GM12878 (cell line): ENCODE measurements around the gene TLR1. TPM values are rescaled to one million over a fixed set of nuclear protein-coding genes. Genes with fewer than 3 reads are reported as not detected.

Experiments used
- ATAC-seq: fragments of 200-7000 bp; cut with Tn5 transposase; 3 replicates; pipeline ENCODE4 v1.9.1; 2020; ENCODE audit warnings: mild to moderate bottlenecking, moderate library complexity
- BruUV-seq: library from RNA; stranded (reverse); fragments of 400-500 nt; replicated peaks from 2 replicates; lab custom pipeline; 2021; lab: Mats Ljungman, UMichigan
- CTCF ChIA-PET: fragments of 300-600 bp; sonication (Branson Sonifier 250); formaldehyde crosslinking; extraction: SDS; loops from one replicate; lab custom pipeline; 2021; ENCODE audit warnings: inconsistent platforms; lab: Yijun Ruan, JAX
- POLR2A ChIA-PET: fragments of 350-600 bp; formaldehyde crosslinking; extraction: SDS; loops from one replicate; lab custom pipeline; 2021; ENCODE audit warnings: inconsistent platforms; lab: Charles Lee
- RAD21 ChIA-PET: fragments of 300-600 bp; sonication (Branson Sonifier 250); formaldehyde crosslinking; loops from one replicate; lab custom pipeline; 2023; ENCODE audit warnings: antibody characterized with exemption; ENCODE audit not compliant: unreplicated experiment; lab: Charles Lee
- SMC1A ChIA-PET: fragments of 300-600 bp; sonication (Branson Sonifier 250); formaldehyde crosslinking; loops from one replicate; lab custom pipeline; 2023; ENCODE audit not compliant: unreplicated experiment, uncharacterized antibody; lab: Charles Lee
- DNase-seq: peaks from one replicate; pipeline ENCODE4 v3.0.0-alpha.2; 2011; ENCODE audit warnings: low read depth, low spot score
- FAIRE-seq: peaks from 3 replicates; lab custom pipeline; 2011; peaks lifted over from hg19 to GRCh38; lab: Jason Lieb, UNC
- H2AFZ ChIP-seq: 2 replicates; pipeline ENCODE4 v1.6.0; 2011; ENCODE audit warnings: low read depth, low read length, control low read depth; ENCODE audit not compliant: control insufficient read depth
- H3K27ac ChIP-seq: 2 replicates; pipeline ENCODE4 v1.5.1; 2011; ENCODE audit warnings: control low read depth; ENCODE audit not compliant: control insufficient read depth, insufficient read depth
- H3K27me3 ChIP-seq, 2 experiments: replicated peaks in 1 of 2; 2 replicates each; pipeline versions ENCODE4 v1.6.0 to v1.6.1; 2011; ENCODE audit warnings: low read length in 1 of 2; ENCODE audit not compliant: control insufficient read depth in 2 of 2, insufficient read depth in 2 of 2
- H3K36me3 ChIP-seq, 2 experiments: 2 replicates each; pipeline ENCODE4 v1.5.1; 2011; ENCODE audit warnings: low read length in 1 of 2; ENCODE audit not compliant: control insufficient read depth in 2 of 2, insufficient read depth in 2 of 2
- H3K4me1 ChIP-seq: 2 replicates; pipeline ENCODE4 v1.6.1; 2011; ENCODE audit warnings: mild to moderate bottlenecking, low read length, moderate library complexity, mixed read lengths; ENCODE audit not compliant: control insufficient read depth, insufficient read depth
- H3K4me2 ChIP-seq: 2 replicates; pipeline ENCODE4 v1.6.0; 2011; ENCODE audit warnings: control low read depth; ENCODE audit not compliant: control insufficient read depth, insufficient read depth
- H3K4me3 ChIP-seq: fragments of 200-600 bp; sonication (generic); 2 replicates; pipeline ENCODE4 v1.5.1; 2016
- H3K79me2 ChIP-seq: 2 replicates; pipeline ENCODE4 v1.6.0; 2011; ENCODE audit warnings: low read length; ENCODE audit not compliant: control insufficient read depth, insufficient read depth
- H3K9ac ChIP-seq: 2 replicates; pipeline ENCODE4 v1.8.0; 2011; ENCODE audit warnings: low read length, control low read depth, mixed read lengths; ENCODE audit not compliant: control insufficient read depth, insufficient read depth
- H3K9me3 ChIP-seq: replicated peaks from 3 replicates; pipeline ENCODE4 v1.5.1; 2011; ENCODE audit warnings: mild to moderate bottlenecking, low read length; ENCODE audit not compliant: control insufficient read depth, insufficient read depth
- H4K20me1 ChIP-seq: 2 replicates; pipeline ENCODE4 v1.6.0; 2011; ENCODE audit not compliant: control insufficient read depth, insufficient read depth
- ASH2L ChIP-seq: fragments of 300-600, 200-600 bp; sonication (generic); IDR thresholded peaks from 2 replicates; pipeline ENCODE4 v1.6.1; 2017; ENCODE audit warnings: low read depth, mild to moderate bottlenecking, borderline replicate concordance
- CBFB ChIP-seq: IDR thresholded peaks from 2 replicates; pipeline ENCODE4 v1.6.1; 2016; ENCODE audit warnings: antibody characterized with exemption, low read depth
- IKZF2 ChIP-seq, 2 experiments: fragments of 450-650 bp; IDR thresholded peaks; 2 replicates each; pipeline ENCODE4 v1.6.1; 2017; ENCODE audit warnings: mild to moderate bottlenecking in 2 of 2, moderate library complexity in 2 of 2
- KDM1A ChIP-seq: fragments of 200-600 bp; sonication (generic); IDR thresholded peaks from 2 replicates; pipeline ENCODE4 v1.6.1; 2016; ENCODE audit warnings: borderline replicate concordance
- MYC ChIP-seq: IDR thresholded peaks from 2 replicates; pipeline ENCODE4 v1.6.1; 2011; ENCODE audit warnings: mild to moderate bottlenecking, low read length, moderate library complexity, inconsistent platforms; ENCODE audit not compliant: insufficient read depth, insufficient replicate concordance, insufficient read length, severe bottlenecking
- PML ChIP-seq: IDR thresholded peaks from 2 replicates; pipeline ENCODE4 v1.6.1; 2012; ENCODE audit warnings: low read length, inconsistent platforms
- RB1 ChIP-seq: fragments of 450-650 bp; formaldehyde crosslinking; IDR thresholded peaks from 2 replicates; pipeline ENCODE4 v1.6.1; 2017; ENCODE audit warnings: mild to moderate bottlenecking, borderline replicate concordance
- RBBP5 ChIP-seq: fragments of 200-600 bp; sonication (generic); conservative IDR thresholded peaks from 2 replicates; pipeline ENCODE4 v1.6.1; 2016
- WRNIP1 ChIP-seq: IDR thresholded peaks from 2 replicates; pipeline ENCODE4 v1.6.1; 2011; ENCODE audit warnings: low read depth, low read length, improper control_type of control experiment, borderline replicate concordance
- ZSCAN29 ChIP-seq: fragments of 450-650 bp; IDR thresholded peaks from 2 replicates; pipeline ENCODE4 v1.6.1; 2017; ENCODE audit warnings: mild to moderate bottlenecking, moderate library complexity
- WGBS: methylation state at CpG from one replicate; pipeline ENCODE4 v1.1.6; 2016; ENCODE audit warnings: low lambda C conversion rate; ENCODE audit not compliant: insufficient replicate concordance, insufficient coverage; ENCODE audit errors: missing lambda C conversion rate; 5-methylcytosine and 5-hydroxymethylcytosine counted together
- in situ Hi-C: fragments of 300-500 bp; cut with MboI; formaldehyde crosslinking; loops from 9 replicates; pipeline ENCODE4 v1.14.3; 2018; ENCODE audit warnings: mixed read lengths
- intact Hi-C: fragments of 100-400 bp; cut with micrococcal nuclease; formaldehyde crosslinking; loops from one replicate; pipeline ENCODE4 v1.14.2; 2022; ENCODE audit not compliant: unreplicated experiment
- polyA plus RNA-seq, 11 experiments: library from polyadenylated mRNA; depleted of rRNA in 4 of 11; unstranded in 6 of 11; stranded (reverse) in 5 of 11; fragments of >200 nt; fragmentation: Nextera tagmentation in 4 of 11; fragmentation: Illumina TruSeq in 1 of 11; extraction: Ambion mirVana in 4 of 11; extraction: Trizol in 1 of 11; gene quantifications; 1 replicate in 1 of 11; 2 replicates in 10 of 11; pipeline versions ENCODE4 v1.2.1 to v1.2.3, GENCODE V29; 2011 to 2016; ENCODE audit warnings: inconsistent platforms in 2 of 11, missing spikeins in 2 of 11, low read depth in 1 of 11
- total RNA-seq, 4 experiments: library from RNA; depleted of rRNA in 3 of 4; stranded (reverse); fragments of >200 nt in 3 of 4; fragmentation: Illumina TruSeq in 1 of 4; extraction: Trizol in 1 of 4; gene quantifications; 2 replicates each; pipeline versions ENCODE4 v1.2.1 to v1.2.3, GENCODE V29; 2013 to 2021
- TF ChIP-seq, protein P1 (sequence below): fragments of 450-650 bp; formaldehyde crosslinking; IDR thresholded peaks from 2 replicates; pipeline ENCODE4 v1.4.0; 2020; ENCODE audit warnings: mild to moderate bottlenecking, moderate library complexity
- TF ChIP-seq, protein P2 (sequence below): IDR thresholded peaks from 2 replicates; pipeline ENCODE4 v1.6.1; 2011; ENCODE audit warnings: borderline replicate concordance, low read depth, mild to moderate bottlenecking, moderate library complexity, low read length; ENCODE audit not compliant: insufficient read depth, poor library complexity, severe bottlenecking

Gene TLR1
- total and polyA plus RNA-seq, 10 of the 15 experiments (the other 5 are each of a cell fraction or from before 2014, with no cell fraction given), result 9.3 to 57.1 (median 20.4) TPM

- BruUV-seq, result no TSS peak
- no peak for ATAC-seq
- ChIA-PET CTCF (interaction anchor here (1.2 to 1.8 kb wide), 4 partner anchors 9 to 112 kb away, joined by 3 to 7 read pairs (median 4); no protein-coding TSS in a partner anchor), SMC1A (interaction anchor here (0.9 to 1.7 kb wide), 4 partner anchors 10 to 570 kb away, joined by 4 to 5 read pairs (median 4); partner anchors contain the start of gene TLR1), POLR2A (no interaction called here), RAD21 (no interaction called here)
- intact Hi-C loops, result no loop called here
- no peaks in the 10 kb centered on the region; the same call in 1 of the 2 replicates for H3K79me2 ChIP-seq
- no peak for DNase-seq
- WGBS, result 83% methylated on average over 4 of the region's 4 CpGs
- in situ Hi-C loops, result no loop called here
- H3K9ac ChIP-seq, result no peak overlapping the region
- no peaks in the 10 kb centered on the region for H3K27me3 ChIP-seq
- H2AFZ ChIP-seq, result no peak overlapping the region
- TF ChIP-seq RB1 (no peak), CBFB (no peak), IKZF2 (IDR thresholded peaks at IDR 0.05) (no peak), ASH2L (no peak), WRNIP1 (no peak), ZSCAN29 (no peak), MYC (no peak), RBBP5 (no peak), PML (no peak), KDM1A (no peak)
- TF ChIP-seq, protein P1, sequence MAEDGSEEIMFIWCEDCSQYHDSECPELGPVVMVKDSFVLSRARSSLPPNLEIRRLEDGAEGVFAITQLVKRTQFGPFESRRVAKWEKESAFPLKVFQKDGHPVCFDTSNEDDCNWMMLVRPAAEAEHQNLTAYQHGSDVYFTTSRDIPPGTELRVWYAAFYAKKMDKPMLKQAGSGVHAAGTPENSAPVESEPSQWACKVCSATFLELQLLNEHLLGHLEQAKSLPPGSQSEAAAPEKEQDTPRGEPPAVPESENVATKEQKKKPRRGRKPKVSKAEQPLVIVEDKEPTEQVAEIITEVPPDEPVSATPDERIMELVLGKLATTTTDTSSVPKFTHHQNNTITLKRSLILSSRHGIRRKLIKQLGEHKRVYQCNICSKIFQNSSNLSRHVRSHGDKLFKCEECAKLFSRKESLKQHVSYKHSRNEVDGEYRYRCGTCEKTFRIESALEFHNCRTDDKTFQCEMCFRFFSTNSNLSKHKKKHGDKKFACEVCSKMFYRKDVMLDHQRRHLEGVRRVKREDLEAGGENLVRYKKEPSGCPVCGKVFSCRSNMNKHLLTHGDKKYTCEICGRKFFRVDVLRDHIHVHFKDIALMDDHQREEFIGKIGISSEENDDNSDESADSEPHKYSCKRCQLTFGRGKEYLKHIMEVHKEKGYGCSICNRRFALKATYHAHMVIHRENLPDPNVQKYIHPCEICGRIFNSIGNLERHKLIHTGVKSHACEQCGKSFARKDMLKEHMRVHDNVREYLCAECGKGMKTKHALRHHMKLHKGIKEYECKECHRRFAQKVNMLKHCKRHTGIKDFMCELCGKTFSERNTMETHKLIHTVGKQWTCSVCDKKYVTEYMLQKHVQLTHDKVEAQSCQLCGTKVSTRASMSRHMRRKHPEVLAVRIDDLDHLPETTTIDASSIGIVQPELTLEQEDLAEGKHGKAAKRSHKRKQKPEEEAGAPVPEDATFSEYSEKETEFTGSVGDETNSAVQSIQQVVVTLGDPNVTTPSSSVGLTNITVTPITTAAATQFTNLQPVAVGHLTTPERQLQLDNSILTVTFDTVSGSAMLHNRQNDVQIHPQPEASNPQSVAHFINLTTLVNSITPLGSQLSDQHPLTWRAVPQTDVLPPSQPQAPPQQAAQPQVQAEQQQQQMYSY (CRISPR knock-in tag), result no peak
- TF ChIP-seq, protein P2, sequence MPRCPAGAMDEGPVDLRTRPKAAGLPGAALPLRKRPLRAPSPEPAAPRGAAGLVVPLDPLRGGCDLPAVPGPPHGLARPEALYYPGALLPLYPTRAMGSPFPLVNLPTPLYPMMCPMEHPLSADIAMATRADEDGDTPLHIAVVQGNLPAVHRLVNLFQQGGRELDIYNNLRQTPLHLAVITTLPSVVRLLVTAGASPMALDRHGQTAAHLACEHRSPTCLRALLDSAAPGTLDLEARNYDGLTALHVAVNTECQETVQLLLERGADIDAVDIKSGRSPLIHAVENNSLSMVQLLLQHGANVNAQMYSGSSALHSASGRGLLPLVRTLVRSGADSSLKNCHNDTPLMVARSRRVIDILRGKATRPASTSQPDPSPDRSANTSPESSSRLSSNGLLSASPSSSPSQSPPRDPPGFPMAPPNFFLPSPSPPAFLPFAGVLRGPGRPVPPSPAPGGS, result no peak
- H3K9me3 ChIP-seq, result peaks cover 6% of the 10 kb centered on the region
- H3K4me1 ChIP-seq, result peaks cover 18% of the 10 kb centered on the region
- H3K36me3 ChIP-seq, result no peaks in the 10 kb centered on the region
- no peak overlapping the region for H3K4me3 ChIP-seq
- no peak overlapping the region for H3K4me2 ChIP-seq
- FAIRE-seq, result no peak
- H3K27ac ChIP-seq, result no peak overlapping the region
- H4K20me1 ChIP-seq, result no peaks in the 10 kb centered on the region
These were observed 55.3 kb downstream of the TLR1 start for GRCh38 chr4:38749336-38749735.
